OCI-LY1 (cell line): ENCODE measurements around the gene PRPF31.

Source experiments
- H2AFZ ChIP-seq: fragments of 200-600 bp; sonication (generic), shearing (Covaris generic); 2 replicates; pipeline ENCODE4 v1.6.0; 2014; ENCODE audit warnings: antibody characterized with exemption, mild to moderate bottlenecking, low read length
- H3F3A ChIP-seq: fragments of 200-600 bp; sonication (generic), shearing (Covaris generic); 2 replicates; pipeline ENCODE4 v1.6.0; 2014; ENCODE audit warnings: mild to moderate bottlenecking, antibody characterized with exemption, low read length, moderate library complexity; ENCODE audit not compliant: insufficient read depth
- H3K27ac ChIP-seq: fragments of 200-600 bp; sonication (generic); 2 replicates; pipeline ENCODE4 v1.5.1; 2014; ENCODE audit warnings: low read length, mixed run types, mild to moderate bottlenecking, low read depth; ENCODE audit not compliant: poor library complexity, severe bottlenecking
- H3K27me3 ChIP-seq: fragments of 200-600 bp; sonication (generic); 2 replicates; pipeline ENCODE4 v1.6.0; 2014; ENCODE audit warnings: antibody characterized with exemption, mild to moderate bottlenecking, low read length, moderate library complexity; ENCODE audit not compliant: insufficient read depth
- H3K36me3 ChIP-seq: fragments of 200-600 bp; sonication (generic); 2 replicates; pipeline ENCODE4 v1.6.1; 2014; ENCODE audit warnings: mild to moderate bottlenecking, antibody characterized with exemption, low read length, moderate library complexity, mixed read lengths; ENCODE audit not compliant: insufficient read depth
- H3K4me1 ChIP-seq: fragments of 200-600 bp; sonication (generic); 2 replicates; pipeline ENCODE4 v1.5.1; 2014; ENCODE audit warnings: mild to moderate bottlenecking, low read length, moderate library complexity; ENCODE audit not compliant: insufficient read depth, severe bottlenecking
- H3K4me2 ChIP-seq: fragments of 200-600 bp; sonication (generic), shearing (Covaris generic); 2 replicates; pipeline ENCODE4 v1.6.1; 2014; ENCODE audit warnings: low read length
- H3K4me3 ChIP-seq: fragments of 200-600 bp; sonication (generic); 2 replicates; pipeline ENCODE4 v1.5.1; 2014; ENCODE audit warnings: low read length, low read depth, mild to moderate bottlenecking, mixed read lengths; ENCODE audit not compliant: poor library complexity, severe bottlenecking
- H3K79me2 ChIP-seq: fragments of 200-600 bp; shearing (Covaris generic); 2 replicates; pipeline ENCODE4 v1.6.1; 2016; ENCODE audit warnings: mixed run types, low read length, mixed read lengths; ENCODE audit not compliant: insufficient read depth
- H3K9ac ChIP-seq: fragments of 200-600 bp; sonication (generic), shearing (Covaris generic); 2 replicates; pipeline ENCODE4 v1.6.1; 2014; ENCODE audit warnings: mild to moderate bottlenecking, low read length, mixed read lengths
- H3K9me2 ChIP-seq: fragments of 200-600 bp; sonication (generic), shearing (Covaris generic); 2 replicates; pipeline ENCODE4 v1.6.1; 2014; ENCODE audit warnings: low read depth, mild to moderate bottlenecking, low read length, mixed read lengths
- H3K9me3 ChIP-seq: fragments of 200-600 bp; shearing (Covaris generic); 2 replicates; pipeline ENCODE4 v1.6.1; 2014; ENCODE audit warnings: low read length, mixed read lengths
- H4K20me1 ChIP-seq: fragments of 200-600 bp; sonication (generic), shearing (Covaris generic); 2 replicates; pipeline ENCODE4 v1.6.0; 2016; ENCODE audit warnings: mild to moderate bottlenecking, low read length; ENCODE audit not compliant: insufficient read depth
- EZH2 ChIP-seq: fragments of 200-600 bp; sonication (generic), shearing (Covaris generic); IDR thresholded peaks from 2 replicates; pipeline ENCODE4 v1.8.0; 2017; ENCODE audit warnings: borderline replicate concordance, mixed run types, mild to moderate bottlenecking, antibody characterized with exemption, low read length, moderate library complexity, mixed read lengths
- TF ChIP-seq, protein P1 (sequence below): fragments of 200-600 bp; sonication (generic), shearing (Covaris generic); IDR thresholded peaks from 2 replicates; pipeline ENCODE4 v1.5.1; 2017; ENCODE audit warnings: mild to moderate bottlenecking, antibody characterized with exemption, low read length, moderate library complexity, mixed read lengths

Gene PRPF31

DNA sequence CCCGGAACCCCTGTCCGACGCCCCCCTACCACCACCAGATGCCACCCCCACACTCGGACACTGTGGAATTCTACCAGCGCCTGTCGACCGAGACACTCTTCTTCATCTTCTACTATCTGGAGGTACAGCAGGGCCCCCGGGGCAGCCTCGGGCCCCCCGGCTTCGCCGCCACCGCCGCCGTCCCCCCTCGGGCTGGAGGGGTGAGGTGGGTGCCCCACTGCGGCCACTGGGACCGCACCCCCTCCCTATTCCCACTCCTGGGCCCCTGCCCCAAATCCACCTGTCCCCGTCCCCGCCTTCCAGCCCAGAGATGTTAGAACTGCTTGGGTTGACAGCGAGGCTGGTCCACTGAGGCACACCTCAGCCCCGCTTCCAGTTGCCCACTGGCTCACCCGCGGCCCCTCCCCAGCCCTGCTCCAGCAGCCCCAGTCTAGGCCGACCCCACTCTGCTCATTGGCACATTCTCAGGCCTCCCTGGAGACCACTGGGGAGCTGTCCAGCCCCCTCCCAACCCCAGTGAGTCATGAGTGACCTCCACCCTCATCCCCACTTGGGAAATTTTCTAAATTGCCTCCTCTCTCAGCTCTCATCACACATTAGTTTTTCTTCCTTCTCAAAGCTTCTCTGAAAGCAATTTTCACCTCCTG, 37.4 kb downstream of the PRPF31 start:
- Histone ChIP-seq H3F3A (no peaks in the 10 kb centered on the region), H3K9me3 (no peaks in the 10 kb centered on the region), H3K36me3 (peaks cover 94% of the 10 kb centered on the region), H4K20me1 (no peaks in the 10 kb centered on the region), H2AFZ (no peak overlapping the region), H3K4me1 (no peaks in the 10 kb centered on the region), H3K4me2 (no peak overlapping the region), H3K27me3 (no peaks in the 10 kb centered on the region), H3K9me2 (no peaks in the 10 kb centered on the region), H3K4me3 (no peak overlapping the region), H3K9ac (no peak overlapping the region), H3K79me2 (no peaks in the 10 kb centered on the region), H3K27ac (no peak overlapping the region)
- TF ChIP-seq, protein P1, sequence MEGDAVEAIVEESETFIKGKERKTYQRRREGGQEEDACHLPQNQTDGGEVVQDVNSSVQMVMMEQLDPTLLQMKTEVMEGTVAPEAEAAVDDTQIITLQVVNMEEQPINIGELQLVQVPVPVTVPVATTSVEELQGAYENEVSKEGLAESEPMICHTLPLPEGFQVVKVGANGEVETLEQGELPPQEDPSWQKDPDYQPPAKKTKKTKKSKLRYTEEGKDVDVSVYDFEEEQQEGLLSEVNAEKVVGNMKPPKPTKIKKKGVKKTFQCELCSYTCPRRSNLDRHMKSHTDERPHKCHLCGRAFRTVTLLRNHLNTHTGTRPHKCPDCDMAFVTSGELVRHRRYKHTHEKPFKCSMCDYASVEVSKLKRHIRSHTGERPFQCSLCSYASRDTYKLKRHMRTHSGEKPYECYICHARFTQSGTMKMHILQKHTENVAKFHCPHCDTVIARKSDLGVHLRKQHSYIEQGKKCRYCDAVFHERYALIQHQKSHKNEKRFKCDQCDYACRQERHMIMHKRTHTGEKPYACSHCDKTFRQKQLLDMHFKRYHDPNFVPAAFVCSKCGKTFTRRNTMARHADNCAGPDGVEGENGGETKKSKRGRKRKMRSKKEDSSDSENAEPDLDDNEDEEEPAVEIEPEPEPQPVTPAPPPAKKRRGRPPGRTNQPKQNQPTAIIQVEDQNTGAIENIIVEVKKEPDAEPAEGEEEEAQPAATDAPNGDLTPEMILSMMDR, result no peak
- TF ChIP-seq EZH2, result no peak

DNA sequence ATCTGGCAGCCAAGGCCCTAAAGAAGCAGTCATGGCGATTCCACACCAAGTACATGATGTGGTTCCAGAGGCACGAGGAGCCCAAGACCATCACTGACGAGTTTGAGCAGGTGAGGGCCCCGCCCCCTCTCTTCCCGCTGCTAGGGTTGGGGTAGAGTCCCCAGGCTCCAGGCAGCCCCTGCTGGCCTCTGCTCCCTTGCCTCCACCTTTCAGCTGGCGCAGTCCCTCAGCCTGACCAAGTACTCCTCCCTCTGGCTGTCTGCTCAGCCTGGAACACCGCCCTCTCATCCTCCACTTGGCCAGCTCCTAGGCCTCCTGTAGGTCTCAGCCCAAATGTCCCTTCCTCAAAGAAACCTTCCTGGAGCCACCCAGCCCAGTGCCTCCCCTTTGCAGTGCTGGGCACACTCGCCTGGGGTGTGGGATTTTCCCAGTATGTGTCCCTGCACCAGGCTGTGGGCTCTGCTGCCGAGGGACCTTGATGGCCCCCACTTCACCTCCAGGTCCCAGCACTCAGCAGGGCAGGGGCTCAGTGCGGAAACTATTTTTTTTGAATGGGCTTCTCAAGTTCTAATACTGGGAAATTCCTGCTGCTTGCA, 38.3 kb downstream of the PRPF31 start:
- Histone ChIP-seq H3K4me2 (no peak overlapping the region), H3K36me3 (peaks cover 87% of the 10 kb centered on the region), H3K9ac (no peak overlapping the region)

DNA sequence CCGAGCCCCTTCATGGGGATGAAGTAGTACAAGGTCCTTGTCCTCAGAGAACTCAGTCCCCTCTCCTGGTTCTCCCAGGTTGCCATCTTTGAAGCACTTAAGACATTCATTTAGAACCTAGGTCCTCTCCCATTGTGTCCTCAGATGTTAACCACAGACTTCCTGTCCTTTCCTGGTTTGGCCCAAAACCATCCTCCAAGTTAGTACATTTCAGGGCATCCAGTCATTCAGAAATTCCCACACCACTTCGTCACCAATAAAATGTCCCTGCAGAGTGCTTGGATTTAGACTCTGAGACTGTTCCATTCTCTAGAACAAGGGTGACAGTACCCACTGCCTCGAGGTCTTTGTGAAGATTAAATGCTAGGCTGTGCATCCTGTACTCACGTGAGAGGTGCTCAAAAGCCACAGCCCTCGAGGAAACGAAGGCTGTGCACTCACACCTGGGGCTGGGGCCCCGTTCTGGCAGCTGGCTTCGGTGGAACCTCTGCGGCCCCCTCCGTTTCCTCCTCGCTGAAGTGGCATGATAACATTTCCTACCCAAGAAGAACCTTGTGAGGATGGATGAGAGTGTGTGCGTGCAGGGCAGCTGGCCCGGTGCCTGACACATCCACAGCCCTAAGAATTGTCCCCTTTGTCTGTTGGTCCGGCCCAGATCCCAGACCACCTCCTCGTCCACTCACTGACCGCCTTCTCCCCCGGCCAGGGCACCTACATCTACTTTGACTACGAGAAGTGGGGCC, 39.2 kb downstream of the PRPF31 start:
- no peaks in the 10 kb centered on the region for H3K9me2 ChIP-seq
- no peak overlapping the region for H3K27ac ChIP-seq
- H3K4me2 ChIP-seq, result no peak overlapping the region
- no peaks in the 10 kb centered on the region for H3K79me2 ChIP-seq
- no peaks in the 10 kb centered on the region for H3K27me3 ChIP-seq
- no peaks in the 10 kb centered on the region for H4K20me1 ChIP-seq
- no peaks in the 10 kb centered on the region for H3F3A ChIP-seq
- H2AFZ ChIP-seq, result no peak overlapping the region
- peaks cover 11% of the 10 kb centered on the region for H3K4me1 ChIP-seq
- peaks cover 77% of the 10 kb centered on the region for H3K36me3 ChIP-seq
- TF ChIP-seq EZH2, result no peak
- TF ChIP-seq, protein P1, result no peak
- no peak overlapping the region for H3K9ac ChIP-seq
- H3K4me3 ChIP-seq, result no peak overlapping the region
- no peaks in the 10 kb centered on the region for H3K9me3 ChIP-seq

More for the DNA sequence above, 38.3 kb downstream of the PRPF31 start:
- TF ChIP-seq EZH2, result no peak
- TF ChIP-seq, protein P1, result no peak
- H3K79me2 ChIP-seq, result no peaks in the 10 kb centered on the region
- H3K4me1 ChIP-seq, result peaks cover 7% of the 10 kb centered on the region
- H2AFZ ChIP-seq, result no peak overlapping the region
- H3K27me3 ChIP-seq, result no peaks in the 10 kb centered on the region
- no peak overlapping the region for H3K27ac ChIP-seq
- no peaks in the 10 kb centered on the region for H3K9me3 ChIP-seq
- no peaks in the 10 kb centered on the region for H4K20me1 ChIP-seq
- no peak overlapping the region for H3K4me3 ChIP-seq
- H3K9me2 ChIP-seq, result no peaks in the 10 kb centered on the region
- no peaks in the 10 kb centered on the region for H3F3A ChIP-seq
